HG03066 (cell line): Measurements from ENCODE around the gene CCL11.

Experiments
- ATAC-seq: cut with Tn5 transposase; IDR thresholded peaks from one replicate; pipeline ENCODE4 v1.9.1; 2021; ENCODE audit warnings: low read depth; ENCODE audit not compliant: unreplicated experiment

Gene CCL11

GRCh38 chr17:34285286-34285792, at the start of gene CCL11:
CCL11 (plus strand) TSS chr17:34285742; CDS start chr17:34285809, 67 bp downstream.
- ATAC-seq, result no peak

- ATAC-seq, result no peak
Observed at GRCh38 chr17:34236281-34236892, 49.2 kb upstream of the CCL11 start.

DNA sequence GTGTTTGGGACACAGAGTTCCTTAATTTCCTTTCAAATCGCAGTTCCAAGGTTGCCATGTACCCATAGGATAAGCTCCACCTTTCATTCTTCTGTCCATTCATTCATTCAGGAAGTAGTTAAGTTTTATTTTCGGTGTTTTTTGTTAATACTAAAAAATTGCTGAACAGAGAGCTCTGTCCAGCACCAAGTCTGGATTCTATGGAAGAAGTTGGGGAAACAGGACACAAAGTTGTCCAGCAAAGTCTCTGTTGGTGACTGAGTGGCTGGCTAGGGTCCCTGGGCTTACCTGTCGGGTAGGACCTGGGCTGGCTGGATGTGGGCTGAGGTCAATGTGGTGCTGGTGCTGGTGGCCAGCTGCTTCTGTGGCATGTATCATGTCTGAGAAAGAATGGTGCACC, 48.1 kb upstream of the CCL11 start:
- no peak for ATAC-seq

- ATAC-seq, result no peak
Observed at GRCh38 chr17:34241062-34241461, 44.5 kb upstream of the CCL11 start.

- ATAC-seq, result no peak
Observed at GRCh38 chr17:34242587-34243363, 42.8 kb upstream of the CCL11 start.

DNA sequence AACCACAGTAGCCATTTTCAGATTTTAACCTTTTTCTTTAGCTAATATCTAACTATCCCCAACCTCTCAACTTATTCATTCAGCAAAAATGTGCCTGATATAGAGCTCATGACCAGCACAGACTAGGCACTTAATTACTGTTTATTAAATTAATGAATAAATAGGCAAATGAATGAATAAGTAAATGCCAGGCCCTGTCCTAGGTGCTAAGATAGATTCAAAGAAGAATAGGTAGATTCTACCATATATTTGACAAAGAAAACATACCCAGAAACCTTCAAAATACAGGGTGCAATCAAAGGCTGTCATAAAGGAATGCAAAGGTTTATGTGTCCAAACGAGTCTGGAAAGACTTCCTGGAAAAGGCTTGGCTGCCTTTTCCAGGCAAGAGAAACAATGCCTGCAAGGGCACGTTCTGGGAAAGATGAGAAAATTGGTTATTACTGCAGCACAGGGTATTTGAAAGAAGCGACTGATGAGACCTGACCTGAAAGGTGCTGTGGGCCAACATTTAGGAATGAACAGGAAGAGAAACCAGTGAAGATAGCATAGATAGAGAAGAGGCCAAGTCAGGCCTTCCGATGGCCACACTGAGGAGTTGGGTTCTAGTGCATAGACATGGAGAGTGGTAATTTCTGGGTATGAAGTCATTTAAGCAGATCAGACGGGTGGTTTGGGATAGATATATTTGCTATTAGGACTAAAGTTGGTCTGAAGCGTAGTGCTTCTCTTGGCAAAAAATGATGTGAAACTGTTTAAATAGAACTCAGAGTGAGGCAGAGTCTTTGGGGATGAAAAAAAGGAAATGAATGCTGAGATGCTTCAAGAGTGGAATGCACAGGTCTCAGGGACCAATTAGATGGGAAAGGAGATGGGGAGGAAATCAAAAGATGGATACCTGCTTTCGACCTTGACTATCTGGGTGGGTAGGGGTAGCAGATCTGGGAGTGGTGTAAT, 41.9 kb upstream of the CCL11 start:
- no peak for ATAC-seq

DNA sequence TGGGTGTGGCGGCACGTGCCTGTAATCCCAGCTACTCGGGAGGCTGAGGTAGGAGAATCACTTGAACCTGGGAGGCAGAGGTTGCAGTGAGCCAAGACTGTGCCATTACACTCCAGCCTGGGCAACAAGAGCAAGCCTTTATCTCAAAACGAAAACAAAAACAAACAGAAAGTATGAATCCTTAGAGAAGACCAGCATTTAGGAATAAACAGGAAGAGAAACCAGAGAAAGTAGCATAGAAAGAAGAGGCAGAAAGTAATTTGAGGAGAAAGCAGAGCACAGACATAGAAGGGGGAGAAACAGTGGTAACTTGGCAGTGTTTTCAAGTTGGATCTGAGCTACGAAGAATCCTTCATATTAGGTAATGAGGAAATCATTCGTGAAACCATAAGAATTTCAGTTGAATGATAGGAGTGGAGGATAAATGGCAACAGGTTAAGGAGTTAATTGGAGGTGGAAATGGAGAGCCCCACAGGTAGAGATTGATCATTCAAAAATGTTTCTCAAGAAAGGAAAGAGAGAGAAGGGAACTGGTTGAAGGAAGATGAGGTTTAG, 40.1 kb upstream of the CCL11 start:
- ATAC-seq, result no peak

- ATAC-seq, result no peak
Observed at GRCh38 chr17:34246446-34246845, 39.1 kb upstream of the CCL11 start.

- ATAC-seq, result no peak
Observed at GRCh38 chr17:34246881-34247280, 38.7 kb upstream of the CCL11 start.

- ATAC-seq, result no peak
Observed at GRCh38 chr17:34248511-34249024, 37.0 kb upstream of the CCL11 start.

- ATAC-seq, result no peak
Observed at GRCh38 chr17:34249061-34249460, 36.5 kb upstream of the CCL11 start.

DNA sequence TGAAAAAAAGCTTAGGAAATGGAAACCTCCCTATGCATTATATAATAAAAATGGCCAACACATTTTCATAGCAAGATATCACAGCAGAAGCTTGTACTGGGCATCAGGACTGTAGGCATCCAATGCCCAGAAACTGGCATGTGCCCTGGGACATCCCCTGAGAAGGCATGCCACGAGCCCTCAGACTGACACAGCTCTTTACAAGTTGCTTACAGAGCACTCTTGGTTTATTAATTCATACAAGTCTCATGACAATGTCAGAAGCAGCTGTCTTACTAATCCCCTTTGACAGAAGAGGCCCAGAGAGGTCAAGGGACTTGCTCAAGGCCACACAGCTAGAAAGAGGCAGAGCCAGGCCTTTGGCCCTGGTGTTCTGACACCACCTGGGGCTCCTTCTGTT, 36.1 kb upstream of the CCL11 start:
- no peak for ATAC-seq

GRCh38 chr17:34251186-34251585, 34.4 kb upstream of the CCL11 start:
- no peak for ATAC-seq

- no peak for ATAC-seq
Observed at GRCh38 chr17:34252095-34252443, 33.5 kb upstream of the CCL11 start.

- ATAC-seq, result no peak
Observed at GRCh38 chr17:34252444-34253138, 33.0 kb upstream of the CCL11 start.

DNA sequence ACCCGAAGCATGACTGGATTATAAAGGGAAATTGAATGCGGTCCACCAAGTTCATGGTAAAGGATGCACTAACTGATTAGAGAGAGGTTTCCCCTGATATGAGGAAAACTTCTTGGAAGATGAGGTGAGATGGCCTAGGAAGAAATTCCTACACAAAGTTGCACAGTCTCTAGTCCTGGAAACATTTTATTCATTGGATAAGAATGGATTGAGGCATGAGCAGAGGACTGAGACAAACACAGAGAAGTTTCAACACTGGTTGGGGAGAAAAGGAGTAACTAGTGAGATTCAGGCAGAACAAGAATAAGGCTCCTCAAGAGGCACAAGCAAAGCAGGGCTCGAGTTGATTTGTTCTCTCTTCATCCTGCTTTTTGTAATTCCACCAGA, 32.4 kb upstream of the CCL11 start:
- ATAC-seq, result no peak

GRCh38 chr17:34254146-34254545, 31.4 kb upstream of the CCL11 start:
- ATAC-seq, result no peak

- no peak for ATAC-seq
Observed at GRCh38 chr17:34254651-34255380, 30.7 kb upstream of the CCL11 start, which contains the start of gene CCL2. CCL2 (plus strand) TSS chr17:34255285; CDS start chr17:34255350, 65 bp downstream.

- ATAC-seq, result no peak
Observed at GRCh38 chr17:34255381-34255732, 30.2 kb upstream of the CCL11 start.
